IMR-90 (cell line): Measurements from ENCODE around the gene CD300LG. TPM values are rescaled to one million over a fixed set of nuclear protein-coding genes. Genes with fewer than 3 reads are reported as not detected.

Experiments used
- ATAC-seq: fragments of 200-7000 bp; cut with Tn5 transposase; 2 replicates; pipeline ENCODE4 v1.9.1; 2020; ENCODE audit warnings: low read depth, mild to moderate bottlenecking, moderate library complexity
- BruUV-seq: library from RNA; stranded (reverse); fragments of 400-500 nt; replicated peaks from 2 replicates; lab custom pipeline; 2021; lab: Mats Ljungman, UMichigan
- CTCF ChIA-PET: fragments of 300-600 bp; formaldehyde crosslinking; extraction: SDS; loops from one replicate; lab custom pipeline; 2021; ENCODE audit warnings: antibody characterized with exemption; lab: Yijun Ruan, JAX
- POLR2A ChIA-PET: fragments of 300-600 bp; sonication (Branson Sonifier 250); formaldehyde crosslinking; loops from one replicate; lab custom pipeline; 2022; ENCODE audit warnings: antibody characterized with exemption; ENCODE audit not compliant: unreplicated experiment; lab: Charles Lee
- DNase-seq: peaks from one replicate; pipeline ENCODE4 v3.0.0; 2013
- H2AFZ ChIP-seq: replicated peaks from 2 replicates; pipeline ENCODE3; 2013; ENCODE audit warnings: low read length, mild to moderate bottlenecking; ENCODE audit not compliant: poor library complexity
- H2AK5ac ChIP-seq: 2 replicates; pipeline ENCODE4 v1.6.1; 2013; ENCODE audit warnings: low read depth, low read length, inconsistent platforms
- H2AK9ac ChIP-seq: replicated peaks from 2 replicates; pipeline ENCODE3; 2013; ENCODE audit warnings: mild to moderate bottlenecking, low read depth, low read length, moderate library complexity; ENCODE audit not compliant: poor library complexity
- H2BK120ac ChIP-seq: 2 replicates; pipeline ENCODE4 v1.6.1; 2013; ENCODE audit warnings: low read depth, low read length, inconsistent platforms
- H2BK15ac ChIP-seq: 3 replicates; pipeline ENCODE4 v1.6.1; 2013; ENCODE audit warnings: low read depth, low read length, inconsistent platforms
- H2BK20ac ChIP-seq: 2 replicates; pipeline ENCODE4 v1.6.1; 2013; ENCODE audit warnings: low read depth, mild to moderate bottlenecking, inconsistent platforms, low read length, moderate library complexity
- H2BK5ac ChIP-seq: 2 replicates; pipeline ENCODE4 v1.6.1; 2013; ENCODE audit warnings: mild to moderate bottlenecking, low read depth, low read length, inconsistent platforms; ENCODE audit not compliant: poor library complexity, severe bottlenecking
- H3K14ac ChIP-seq: replicated peaks from 2 replicates; pipeline ENCODE4 v1.6.1; 2013; ENCODE audit warnings: low read depth, low read length, inconsistent platforms
- H3K18ac ChIP-seq: 2 replicates; pipeline ENCODE4 v1.6.1; 2013; ENCODE audit warnings: low read depth, low read length, control low read depth
- H3K23ac ChIP-seq: 2 replicates; pipeline ENCODE4 v1.6.1; 2013; ENCODE audit warnings: low read depth, low read length, inconsistent platforms
- H3K27ac ChIP-seq: 2 replicates; pipeline ENCODE4 v1.5.1; 2013; ENCODE audit warnings: mild to moderate bottlenecking, control low read depth, low read length; ENCODE audit not compliant: insufficient read depth
- H3K27me3 ChIP-seq: 2 replicates; pipeline ENCODE4 v1.6.1; 2013; ENCODE audit warnings: low read length; ENCODE audit not compliant: control insufficient read depth, insufficient read depth
- H3K36me3 ChIP-seq: 2 replicates; pipeline ENCODE4 v1.6.1; 2013; ENCODE audit warnings: low read length, mixed read lengths; ENCODE audit not compliant: control insufficient read depth, insufficient read depth
- H3K4ac ChIP-seq: 2 replicates; pipeline ENCODE4 v1.6.1; 2013; ENCODE audit warnings: low read depth, low read length, inconsistent platforms
- H3K4me1 ChIP-seq: 2 replicates; pipeline ENCODE4 v1.6.1; 2013; ENCODE audit warnings: low read length, mixed read lengths; ENCODE audit not compliant: control insufficient read depth, insufficient read depth
- H3K4me2 ChIP-seq: 2 replicates; pipeline ENCODE4 v1.6.1; 2013; ENCODE audit warnings: low read depth, mild to moderate bottlenecking, control low read depth, low read length, moderate library complexity
- H3K4me3 ChIP-seq: 2 replicates; pipeline ENCODE4 v1.5.1; 2013; ENCODE audit warnings: low read depth, mild to moderate bottlenecking, control low read depth, low read length, moderate library complexity; ENCODE audit not compliant: insufficient read depth
- H3K56ac ChIP-seq: 2 replicates; pipeline ENCODE4 v1.6.1; 2013; ENCODE audit warnings: low read length, inconsistent platforms; ENCODE audit not compliant: insufficient read depth; ENCODE audit errors: extremely low read depth
- H3K79me1 ChIP-seq, 2 experiments: 2 replicates each; pipeline ENCODE4 v1.6.1; 2013; ENCODE audit warnings: low read length in 2 of 2, inconsistent platforms in 1 of 2, low read depth in 1 of 2
- H3K9ac ChIP-seq: 2 replicates; pipeline ENCODE4 v1.6.1; 2013; ENCODE audit warnings: low read depth, low read length, control low read depth
- H3K9me1 ChIP-seq: 2 replicates; pipeline ENCODE4 v1.6.1; 2013; ENCODE audit warnings: low read length, inconsistent platforms; ENCODE audit not compliant: insufficient read depth
- H3K9me3 ChIP-seq: 2 replicates; pipeline ENCODE4 v1.6.1; 2013; ENCODE audit warnings: low read length; ENCODE audit not compliant: control insufficient read depth, insufficient read depth
- H4K20me1 ChIP-seq: 2 replicates; pipeline ENCODE4 v1.6.1; 2013; ENCODE audit warnings: low read length, inconsistent platforms; ENCODE audit not compliant: insufficient read depth
- H4K5ac ChIP-seq: 2 replicates; pipeline ENCODE4 v1.6.1; 2013; ENCODE audit warnings: mild to moderate bottlenecking, low read depth, low read length, control low read depth
- H4K8ac ChIP-seq, 2 experiments: 2 replicates each; pipeline ENCODE4 v1.6.1; 2013; ENCODE audit warnings: low read depth in 2 of 2, low read length in 2 of 2, control low read depth in 1 of 2, inconsistent platforms in 1 of 2
- H4K91ac ChIP-seq: 2 replicates; pipeline ENCODE4 v1.6.1; 2013; ENCODE audit warnings: low read depth, low read length, inconsistent platforms; ENCODE audit not compliant: insufficient read depth
- BHLHE40 ChIP-seq: fragments of 150-350 bp; IDR thresholded peaks from 2 replicates; pipeline ENCODE4 v1.6.1; 2016; ENCODE audit warnings: mild to moderate bottlenecking, low read depth, low read length
- CEBPB ChIP-seq: IDR thresholded peaks from 2 replicates; pipeline ENCODE4 v1.6.1; 2012; ENCODE audit warnings: low read depth, low read length, improper control_type of control experiment
- CHD1 ChIP-seq: IDR thresholded peaks from 2 replicates; pipeline ENCODE4 v1.6.1; 2012; ENCODE audit warnings: low read depth, low read length, improper control_type of control experiment
- MXI1 ChIP-seq: IDR thresholded peaks from 2 replicates; pipeline ENCODE4 v1.6.1; 2012; ENCODE audit warnings: low read depth, mild to moderate bottlenecking, low read length, moderate library complexity, borderline replicate concordance
- NFE2L2 ChIP-seq: fragments of 150-350 bp; IDR thresholded peaks from 2 replicates; pipeline ENCODE4 v1.6.1; 2016; ENCODE audit warnings: low read depth, mild to moderate bottlenecking, low read length
- POLR2A ChIP-seq: IDR thresholded peaks from 2 replicates; pipeline ENCODE4 v1.6.1; 2012; ENCODE audit warnings: mild to moderate bottlenecking, low read depth, low read length
- RAD21 ChIP-seq: IDR thresholded peaks from 2 replicates; pipeline ENCODE4 v1.6.1; 2012; ENCODE audit warnings: low read length, improper control_type of control experiment
- RCOR1 ChIP-seq: IDR thresholded peaks from 2 replicates; pipeline ENCODE4 v1.6.1; 2012; ENCODE audit warnings: mild to moderate bottlenecking, low read length, improper control_type of control experiment; ENCODE audit not compliant: insufficient replicate concordance
- RFX5 ChIP-seq: IDR thresholded peaks from 2 replicates; pipeline ENCODE4 v1.8.0; 2012; ENCODE audit warnings: low read depth, mild to moderate bottlenecking, low read length, moderate library complexity
- WGBS, 2 experiments: methylation state at CpG; one replicate each; pipeline versions ENCODE4 v1.1.5 to v1.1.7; 2013; ENCODE audit warnings: missing lambda C conversion rate in 2 of 2; ENCODE audit not compliant: insufficient read length in 1 of 2; ENCODE audit errors: extremely low coverage in 2 of 2; 5-methylcytosine and 5-hydroxymethylcytosine counted together
- dilution Hi-C: fragments of 300-500 bp; cut with HindIII; formaldehyde crosslinking; loops from one replicate; pipeline ENCODE4 v1.14.3; 2018; ENCODE audit warnings: low sequenced_read_pairs; ENCODE audit not compliant: unreplicated experiment
- in situ Hi-C: fragments of 300-500 bp; cut with MboI; formaldehyde crosslinking; loops from 3 replicates; pipeline ENCODE4 v1.14.3; 2019; ENCODE audit warnings: low sequenced_read_pairs, inconsistent platforms, mixed read lengths
- intact Hi-C: fragments of 100-400 bp; cut with micrococcal nuclease; formaldehyde crosslinking; loops from 2 replicates; pipeline ENCODE4 v1.10.0; 2022
- polyA plus RNA-seq, 3 experiments: library from polyadenylated mRNA; depleted of rRNA; stranded (reverse); fragments of >200 nt; gene quantifications; 2 replicates each; pipeline ENCODE4 v1.2.3, GENCODE V29; 2012; ENCODE audit warnings: low replicate concordance in 1 of 3
- total RNA-seq: library from RNA; depleted of rRNA; stranded (reverse); fragments of >200 nt; gene quantifications from 2 replicates; pipeline ENCODE4 v1.2.3, GENCODE V29; 2012
- TF ChIP-seq, protein P1 (sequence below): conservative IDR thresholded peaks from 2 replicates; pipeline ENCODE4 v1.5.1; 2012; ENCODE audit warnings: mild to moderate bottlenecking, low read depth, low read length, improper control_type of control experiment
- TF ChIP-seq, protein P2 (sequence below): fragments of 150-350 bp; IDR thresholded peaks from 2 replicates; pipeline ENCODE4 v1.6.1; 2016; ENCODE audit warnings: low read depth, mild to moderate bottlenecking, low read length, moderate library complexity, borderline replicate concordance
- TF ChIP-seq, protein P3 (sequence below): fragments of 150-350 bp; IDR thresholded peaks from 2 replicates; pipeline ENCODE4 v1.6.1; 2017; ENCODE audit warnings: mild to moderate bottlenecking, antibody characterized with exemption, low read length, low read depth

The CD300LG gene
- total and polyA plus RNA-seq, 2 of the 4 experiments (the other 2 are of a cell fraction) = not detected

DNA sequence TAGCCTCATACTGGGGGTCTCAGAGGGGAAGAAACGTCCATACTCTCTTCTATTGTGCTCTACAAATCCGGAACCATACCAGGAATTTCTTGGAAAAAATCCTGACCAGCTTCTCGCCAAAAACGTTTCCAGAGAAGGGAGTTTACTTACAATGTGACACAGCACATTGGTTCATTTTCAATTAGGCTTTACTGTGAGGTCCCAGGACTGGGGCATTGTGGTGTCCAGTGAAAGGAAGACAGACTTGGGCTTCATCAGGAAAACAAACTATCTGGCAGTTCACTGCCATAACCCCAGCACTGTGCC is 45.6 kb downstream of the CD300LG start:
- Histone ChIP-seq H3K4me1 (no peaks in the 10 kb centered on the region), H3K4ac (no peak overlapping the region), H3K9me1 (no peaks in the 10 kb centered on the region), H3K14ac (no peak overlapping the region), H3K27me3 (peaks cover 7% of the 10 kb centered on the region), H3K9ac (no peak overlapping the region), H2BK120ac (no peak overlapping the region), H2BK5ac (no peak overlapping the region), H2BK20ac (no peak overlapping the region), H3K18ac (no peak overlapping the region), H2AK5ac (no peak overlapping the region), H4K20me1 (no peaks in the 10 kb centered on the region), H4K8ac (no peak overlapping the region), H3K4me3 (no peak overlapping the region), H4K5ac (no peak overlapping the region), H2BK15ac (no peak overlapping the region), H2AFZ (no peak overlapping the region), H3K56ac (no peak overlapping the region), H3K4me2 (no peak overlapping the region), H3K36me3 (no peaks in the 10 kb centered on the region), H3K27ac (no peak overlapping the region), H4K91ac (no peak overlapping the region), H2AK9ac (no peak overlapping the region), H3K79me1 (no peaks in the 10 kb centered on the region), H3K23ac (no peak overlapping the region), H3K9me3 (no peaks in the 10 kb centered on the region)
- TF ChIP-seq BHLHE40 (no peak), RAD21 (no peak), MXI1 (no peak), CHD1 (no peak), RCOR1 (no peak), NFE2L2 (no peak), CEBPB (no peak), POLR2A (no peak), RFX5 (no peak)
- TF ChIP-seq, protein P1, sequence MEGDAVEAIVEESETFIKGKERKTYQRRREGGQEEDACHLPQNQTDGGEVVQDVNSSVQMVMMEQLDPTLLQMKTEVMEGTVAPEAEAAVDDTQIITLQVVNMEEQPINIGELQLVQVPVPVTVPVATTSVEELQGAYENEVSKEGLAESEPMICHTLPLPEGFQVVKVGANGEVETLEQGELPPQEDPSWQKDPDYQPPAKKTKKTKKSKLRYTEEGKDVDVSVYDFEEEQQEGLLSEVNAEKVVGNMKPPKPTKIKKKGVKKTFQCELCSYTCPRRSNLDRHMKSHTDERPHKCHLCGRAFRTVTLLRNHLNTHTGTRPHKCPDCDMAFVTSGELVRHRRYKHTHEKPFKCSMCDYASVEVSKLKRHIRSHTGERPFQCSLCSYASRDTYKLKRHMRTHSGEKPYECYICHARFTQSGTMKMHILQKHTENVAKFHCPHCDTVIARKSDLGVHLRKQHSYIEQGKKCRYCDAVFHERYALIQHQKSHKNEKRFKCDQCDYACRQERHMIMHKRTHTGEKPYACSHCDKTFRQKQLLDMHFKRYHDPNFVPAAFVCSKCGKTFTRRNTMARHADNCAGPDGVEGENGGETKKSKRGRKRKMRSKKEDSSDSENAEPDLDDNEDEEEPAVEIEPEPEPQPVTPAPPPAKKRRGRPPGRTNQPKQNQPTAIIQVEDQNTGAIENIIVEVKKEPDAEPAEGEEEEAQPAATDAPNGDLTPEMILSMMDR = no peak
- TF ChIP-seq, protein P2, sequence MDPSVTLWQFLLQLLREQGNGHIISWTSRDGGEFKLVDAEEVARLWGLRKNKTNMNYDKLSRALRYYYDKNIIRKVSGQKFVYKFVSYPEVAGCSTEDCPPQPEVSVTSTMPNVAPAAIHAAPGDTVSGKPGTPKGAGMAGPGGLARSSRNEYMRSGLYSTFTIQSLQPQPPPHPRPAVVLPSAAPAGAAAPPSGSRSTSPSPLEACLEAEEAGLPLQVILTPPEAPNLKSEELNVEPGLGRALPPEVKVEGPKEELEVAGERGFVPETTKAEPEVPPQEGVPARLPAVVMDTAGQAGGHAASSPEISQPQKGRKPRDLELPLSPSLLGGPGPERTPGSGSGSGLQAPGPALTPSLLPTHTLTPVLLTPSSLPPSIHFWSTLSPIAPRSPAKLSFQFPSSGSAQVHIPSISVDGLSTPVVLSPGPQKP = no peak
- TF ChIP-seq, protein P3, sequence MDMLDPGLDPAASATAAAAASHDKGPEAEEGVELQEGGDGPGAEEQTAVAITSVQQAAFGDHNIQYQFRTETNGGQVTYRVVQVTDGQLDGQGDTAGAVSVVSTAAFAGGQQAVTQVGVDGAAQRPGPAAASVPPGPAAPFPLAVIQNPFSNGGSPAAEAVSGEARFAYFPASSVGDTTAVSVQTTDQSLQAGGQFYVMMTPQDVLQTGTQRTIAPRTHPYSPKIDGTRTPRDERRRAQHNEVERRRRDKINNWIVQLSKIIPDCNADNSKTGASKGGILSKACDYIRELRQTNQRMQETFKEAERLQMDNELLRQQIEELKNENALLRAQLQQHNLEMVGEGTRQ = no peak
- BruUV-seq = no TSS peak
- intact Hi-C loops (no loop called here), in situ Hi-C loops (no loop called here), dilution Hi-C loops (no loop called here)
- ChIA-PET POLR2A (no interaction called here), CTCF (interaction anchor here (0.6 kb wide), 1 partner anchor 14 kb away, joined by 3 read pairs; no protein-coding TSS in a partner anchor)
- WGBS, 2 experiments = no CpG with 5 or more reads among the region's 4 CpGs
- DNase-seq = no peak
- no peak for ATAC-seq
